Activated naive CD4-positive, alpha-beta T cell treated with anti-CD3 and anti-CD28 coated beads, Interleukin-2, amount 50 U/mL, for 72 hours (primary cell): Measurements from ENCODE around the gene DEPDC4. TPM values are rescaled to one million over a fixed set of nuclear protein-coding genes. Genes with fewer than 3 reads are reported as not detected.
"Not testable (repeated sequence)": the region's sequence is repeated elsewhere in the genome, so short reads cannot be mapped to it uniquely, and the experiment has no call there.

Experiments
- ATAC-seq, 2 donors: fragments of 150-1000 bp; cut with Tn5 transposase; 2 replicates each; pipeline ENCODE4 v1.10.0; 2021; ENCODE audit warnings: mild to moderate bottlenecking in 2 of 2, moderate library complexity in 2 of 2
- DNase-seq, 2 donors: peaks; one replicate each; pipeline ENCODE4 v3.0.0; 2021 to 2022; ENCODE audit warnings: low spot score in 2 of 2
- H3K27ac Mint-ChIP-seq, 2 donors: one replicate each; pipeline ENCODE4 v1.8.0; 2022; ENCODE audit warnings: mild to moderate bottlenecking in 2 of 2, mixed read lengths in 2 of 2
- H3K36me3 Mint-ChIP-seq, 2 donors: one replicate each; pipeline ENCODE4 v1.8.0; 2022; ENCODE audit warnings: mixed read lengths in 2 of 2
- H3K9me3 Mint-ChIP-seq, 2 donors: one replicate each; pipeline ENCODE4 v1.8.0; 2022; ENCODE audit warnings: mixed read lengths in 2 of 2
- total RNA-seq, 2 donors: library from RNA; stranded (reverse); gene quantifications; one replicate each; pipeline ENCODE4 v1.2.3, GENCODE V29; 2022

DEPDC4 gene
- total RNA-seq, 2 donors from 2014 or later = 2.4 to 6.7 TPM

DNA sequence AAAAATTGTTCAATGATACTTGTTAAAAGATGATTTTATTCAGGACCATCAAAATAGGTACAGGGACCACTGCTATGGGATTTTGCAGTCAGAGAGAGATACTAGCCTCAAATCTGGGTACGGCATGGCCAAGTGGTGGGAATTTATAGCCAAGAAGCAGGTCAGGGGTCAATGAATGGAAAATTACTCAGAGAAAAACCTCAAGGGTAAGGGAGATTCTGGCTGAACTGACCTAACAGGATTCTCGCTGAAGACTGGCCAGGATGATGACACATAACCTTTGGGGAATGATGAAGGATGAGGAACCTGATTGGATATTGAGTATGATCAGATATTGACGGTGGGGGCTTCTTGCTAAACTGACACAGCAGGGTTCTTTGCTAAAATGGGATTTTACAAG lies 32.7 kb downstream of the DEPDC4 start:
- no peak for ATAC-seq
- Mint-ChIP-seq H3K36me3 (no peaks in the 10 kb centered on the region), H3K27ac (no peak overlapping the region), H3K9me3 (no peaks in the 10 kb centered on the region)
- no peak for DNase-seq

DNA sequence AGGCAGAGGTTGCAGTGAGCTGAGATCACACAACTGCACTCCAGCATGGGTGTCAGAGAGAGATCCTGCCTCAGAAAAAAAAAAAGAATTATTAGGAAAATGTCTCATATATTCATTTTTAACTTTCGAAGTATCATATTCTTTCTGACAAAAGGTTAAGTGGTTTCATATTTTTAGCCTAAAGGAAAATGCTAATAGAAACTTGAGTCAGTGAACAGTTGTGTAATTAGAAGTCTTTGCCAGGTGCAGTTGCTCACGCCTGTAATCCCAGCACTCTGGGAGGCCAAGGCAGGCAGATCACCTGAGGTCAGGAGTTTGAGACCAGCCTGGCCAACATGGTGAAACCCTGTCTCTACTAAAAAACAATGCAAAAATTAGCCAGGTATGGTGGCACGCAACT lies 35.0 kb downstream of the DEPDC4 start:
- H3K9me3 Mint-ChIP-seq = not testable (repeated sequence)

DNA sequence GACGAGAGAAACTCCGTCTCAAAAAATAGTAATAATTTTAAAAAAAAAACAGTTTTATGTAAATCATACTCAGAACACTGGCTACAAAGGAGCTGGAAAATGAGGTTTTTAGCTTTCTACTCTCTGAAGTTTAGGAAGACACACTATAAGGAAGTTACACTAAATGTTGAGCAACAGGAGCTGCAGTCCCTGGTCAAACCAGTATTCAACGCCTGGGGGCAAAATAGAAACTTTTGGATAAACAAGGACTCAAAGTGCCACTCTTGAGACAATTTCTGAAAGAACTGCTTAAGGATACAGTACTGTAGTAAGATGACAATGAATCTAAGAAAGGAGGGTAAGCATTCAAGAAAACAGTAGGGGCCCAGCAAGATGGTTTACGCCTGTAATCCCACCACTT lies 37.0 kb downstream of the DEPDC4 start:
- no peak overlapping the region for H3K27ac Mint-ChIP-seq
- no peak for ATAC-seq

More for the DNA sequence above, 35.0 kb downstream of the DEPDC4 start:
- not testable (repeated sequence) for DNase-seq, H3K27ac Mint-ChIP-seq, ATAC-seq, H3K36me3 Mint-ChIP-seq

DNA sequence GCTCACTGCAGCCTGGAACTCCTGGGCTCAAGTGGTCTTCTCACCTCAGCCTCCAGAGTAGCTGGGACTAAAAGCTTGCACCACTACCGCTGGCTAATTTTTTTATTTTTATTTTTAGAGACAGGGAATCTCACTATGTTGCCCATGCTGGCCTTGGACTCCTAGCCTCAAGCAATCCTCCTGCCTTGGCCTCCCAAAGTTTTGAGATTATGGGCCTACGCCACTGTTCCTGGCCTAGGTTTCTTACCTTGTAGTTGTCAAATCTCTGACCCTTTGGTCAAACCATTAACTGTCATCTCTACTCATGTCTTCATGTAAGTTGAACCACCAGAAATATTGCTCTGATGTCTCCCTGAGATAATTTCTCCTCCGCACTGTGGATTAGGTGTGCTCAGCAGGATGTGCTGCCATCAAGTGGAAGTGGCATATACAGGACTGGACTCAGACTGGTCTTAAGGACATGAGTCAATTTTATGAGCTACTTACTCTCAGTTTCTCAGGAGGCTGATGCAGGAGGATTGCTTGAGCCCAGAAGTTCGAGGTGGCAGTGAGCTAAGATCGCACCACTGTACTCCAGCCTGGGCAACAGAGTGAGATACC lies 37.7 kb downstream of the DEPDC4 start:
- Mint-ChIP-seq H3K9me3 (no peaks in the 10 kb centered on the region), H3K36me3 (no peaks in the 10 kb centered on the region), H3K27ac (no peak overlapping the region)
- DNase-seq = no peak
- no peak for ATAC-seq

More for the DNA sequence above, 37.0 kb downstream of the DEPDC4 start:
- H3K36me3 Mint-ChIP-seq = no peaks in the 10 kb centered on the region
- H3K9me3 Mint-ChIP-seq = no peaks in the 10 kb centered on the region
- DNase-seq = no peak

DNA sequence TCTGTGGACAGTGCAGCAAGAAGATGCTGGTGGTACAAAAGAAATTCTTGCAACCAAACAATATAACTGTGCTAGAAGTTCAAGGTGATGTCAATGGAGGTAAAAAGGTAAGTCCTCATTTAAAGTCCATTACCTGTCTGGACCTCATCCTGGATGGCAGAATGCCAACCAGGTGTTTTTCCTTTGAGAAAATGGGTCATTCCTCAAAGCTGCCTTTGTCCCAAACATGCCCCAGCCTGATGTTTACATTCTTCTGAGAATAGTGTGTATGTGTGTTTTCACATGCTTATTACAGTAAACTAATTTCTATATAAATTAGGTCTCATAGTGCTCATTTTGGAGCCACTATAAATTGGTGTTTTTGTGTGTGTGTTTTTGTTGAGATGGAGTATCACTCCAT lies 41.4 kb downstream of the DEPDC4 start:
- H3K27ac Mint-ChIP-seq = no peak overlapping the region
- DNase-seq = no peak
- H3K36me3 Mint-ChIP-seq = peaks cover 0 to 6% of the 10 kb centered on the region in 2 donors
- H3K9me3 Mint-ChIP-seq = no peaks in the 10 kb centered on the region
- ATAC-seq = no peak

DNA sequence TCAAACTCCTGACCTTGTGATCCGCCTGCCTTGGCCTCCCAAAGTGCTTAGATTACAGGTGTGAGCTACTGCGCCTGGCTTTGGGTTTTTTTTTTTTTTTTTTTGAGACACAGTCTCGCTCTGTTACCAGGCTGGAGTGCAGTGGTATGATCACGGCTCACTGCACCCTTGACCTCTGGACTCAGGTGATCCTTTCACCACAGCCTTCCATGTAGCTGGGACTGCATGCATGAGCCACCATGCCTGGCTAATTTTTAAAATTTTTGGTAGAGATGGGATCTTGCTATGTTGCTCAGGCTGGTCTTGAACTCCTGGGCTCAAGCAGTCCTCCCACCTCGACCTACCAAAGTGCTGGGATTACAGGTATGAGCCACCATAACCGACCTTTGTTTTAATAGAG lies 44.7 kb downstream of the DEPDC4 start:
- not testable (repeated sequence) for H3K36me3 Mint-ChIP-seq, ATAC-seq, H3K9me3 Mint-ChIP-seq, DNase-seq
- H3K27ac Mint-ChIP-seq = peak overlapping the region in 1 of 2 donors; percentile 9

DNA sequence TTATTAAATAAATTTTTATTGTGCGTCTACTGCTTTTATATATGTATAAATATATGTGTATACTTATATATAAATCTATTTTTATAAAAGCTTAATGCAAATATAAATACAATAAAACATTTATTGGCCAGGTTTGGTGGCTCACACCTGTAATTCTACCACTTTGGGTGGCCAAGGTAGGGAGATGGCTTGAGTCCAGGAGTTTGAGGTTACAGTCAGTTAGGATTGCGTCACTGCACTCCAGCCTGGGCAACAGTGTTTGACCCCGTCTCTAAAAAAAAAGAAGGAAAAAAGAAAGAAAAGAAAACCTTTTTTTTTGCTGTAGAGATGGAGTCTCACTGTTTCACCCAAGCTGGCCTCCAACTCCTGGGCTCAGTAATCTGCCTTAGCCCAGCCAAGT lies 45.4 kb downstream of the DEPDC4 start:
- no peak for ATAC-seq
- no peak for DNase-seq
- Mint-ChIP-seq H3K9me3 (no peaks in the 10 kb centered on the region), H3K36me3 (peaks cover 0 to 6% of the 10 kb centered on the region in 2 donors), H3K27ac (no peak overlapping the region)

DNA sequence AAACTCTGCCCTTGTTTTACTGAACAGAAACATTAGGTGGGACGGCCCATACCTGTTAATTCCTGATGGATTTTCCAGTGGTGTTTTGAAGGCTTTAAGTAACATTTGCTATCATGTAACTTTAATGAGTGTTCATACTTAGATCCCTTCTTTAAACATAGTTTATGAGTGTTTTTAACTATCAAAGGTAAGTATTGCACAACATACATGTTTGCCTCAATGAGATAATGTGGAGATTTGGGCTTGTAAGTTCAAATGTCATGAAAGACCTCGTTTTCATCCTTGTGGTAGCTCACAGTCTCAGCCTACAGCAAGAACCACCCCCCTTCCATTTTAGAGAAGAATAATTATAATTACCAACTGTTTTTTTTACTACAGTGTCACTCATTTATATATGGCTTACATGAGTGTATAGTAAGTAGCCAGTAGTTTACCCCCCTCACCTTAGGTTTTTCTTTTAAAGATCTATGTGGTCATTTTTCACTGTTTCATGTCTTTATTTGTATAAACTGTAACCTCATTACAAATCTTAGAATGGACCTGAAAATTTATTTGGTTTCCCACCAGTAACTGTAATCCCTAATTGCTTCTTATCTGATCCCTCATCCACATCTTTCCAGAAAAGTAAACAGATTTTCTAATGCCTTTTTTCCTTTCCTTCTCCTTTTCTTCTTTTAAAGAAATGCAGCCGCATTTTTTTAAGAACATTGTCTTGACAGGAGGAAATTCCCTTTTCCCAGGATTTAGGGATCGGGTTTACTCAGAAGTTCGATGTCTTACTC lies 47.4 kb downstream of the DEPDC4 start:
- no peaks in the 10 kb centered on the region for H3K9me3 Mint-ChIP-seq
- no peak for DNase-seq
- no peak overlapping the region for H3K27ac Mint-ChIP-seq
- H3K36me3 Mint-ChIP-seq = peaks cover 0 to 6% of the 10 kb centered on the region in 2 donors
- ATAC-seq = no peak

DNA sequence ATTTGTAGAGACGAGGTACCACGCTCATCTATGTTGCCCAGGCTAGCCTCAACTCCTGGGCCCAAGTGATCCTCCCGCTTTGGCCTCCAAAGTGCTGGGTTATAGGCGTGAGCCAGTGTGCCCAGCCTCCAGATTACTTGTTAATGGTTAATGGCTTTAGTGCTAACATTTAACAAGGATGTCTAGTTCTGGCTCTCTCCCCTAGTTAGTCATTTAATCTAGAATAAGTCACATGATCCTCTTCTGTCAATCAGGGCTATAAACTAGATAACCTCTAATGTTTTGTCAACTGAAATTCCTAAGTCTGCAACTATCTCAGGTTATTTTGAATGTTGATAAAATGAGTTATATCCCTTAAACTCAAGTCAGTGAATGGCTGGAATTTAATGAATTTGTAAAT lies 50.5 kb downstream of the DEPDC4 start:
- ATAC-seq (no peak), DNase-seq (no peak)
- Mint-ChIP-seq H3K36me3 (no peaks in the 10 kb centered on the region), H3K9me3 (no peaks in the 10 kb centered on the region), H3K27ac (no peak overlapping the region)

DNA sequence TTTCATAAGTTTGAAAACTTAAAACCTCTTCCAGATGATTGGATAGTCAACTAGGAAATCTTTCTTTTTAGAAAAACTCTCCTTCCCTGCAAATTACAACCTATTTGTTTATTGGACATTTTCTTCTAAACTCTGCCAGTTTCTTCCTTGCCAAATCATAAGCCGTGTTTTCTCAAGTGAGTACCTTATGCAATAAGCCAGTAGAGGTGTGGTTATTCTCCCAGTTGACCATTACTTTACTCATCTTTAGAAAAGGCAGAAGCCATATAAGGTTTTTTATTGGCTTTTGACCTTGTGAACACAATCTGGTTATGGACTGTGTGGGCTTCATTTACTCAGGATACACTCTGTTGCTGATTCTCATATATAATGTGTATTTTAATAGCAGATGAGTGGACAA lies 51.7 kb downstream of the DEPDC4 start:
- no peak for ATAC-seq
- H3K27ac Mint-ChIP-seq = peak overlapping the region; percentile 39 to 60
- no peaks in the 10 kb centered on the region for H3K36me3 Mint-ChIP-seq
- DNase-seq = no peak
- no peaks in the 10 kb centered on the region for H3K9me3 Mint-ChIP-seq

DNA sequence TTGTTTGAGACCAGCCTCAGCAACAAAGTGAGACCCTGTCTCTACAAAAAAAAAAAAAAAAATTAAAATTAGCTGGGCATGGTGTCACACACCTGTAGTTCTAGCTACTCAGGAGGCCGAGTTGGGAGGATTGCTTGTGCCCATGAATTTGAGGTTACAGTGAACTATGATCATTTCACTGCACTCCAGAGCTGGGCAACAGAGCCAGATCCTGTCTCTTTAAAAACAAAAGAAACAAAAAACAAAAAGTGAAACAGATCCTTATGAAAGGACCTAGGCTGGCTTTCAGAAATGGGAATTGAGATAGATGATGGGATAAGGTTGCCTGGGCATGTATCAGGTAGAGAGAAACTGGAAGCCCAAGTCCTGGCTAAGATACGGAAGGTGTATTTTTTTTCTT lies 52.4 kb downstream of the DEPDC4 start:
- DNase-seq (no peak), ATAC-seq (no peak)
- H3K27ac Mint-ChIP-seq = no peak overlapping the region
- no peaks in the 10 kb centered on the region for H3K36me3 Mint-ChIP-seq
- no peaks in the 10 kb centered on the region for H3K9me3 Mint-ChIP-seq

DNA sequence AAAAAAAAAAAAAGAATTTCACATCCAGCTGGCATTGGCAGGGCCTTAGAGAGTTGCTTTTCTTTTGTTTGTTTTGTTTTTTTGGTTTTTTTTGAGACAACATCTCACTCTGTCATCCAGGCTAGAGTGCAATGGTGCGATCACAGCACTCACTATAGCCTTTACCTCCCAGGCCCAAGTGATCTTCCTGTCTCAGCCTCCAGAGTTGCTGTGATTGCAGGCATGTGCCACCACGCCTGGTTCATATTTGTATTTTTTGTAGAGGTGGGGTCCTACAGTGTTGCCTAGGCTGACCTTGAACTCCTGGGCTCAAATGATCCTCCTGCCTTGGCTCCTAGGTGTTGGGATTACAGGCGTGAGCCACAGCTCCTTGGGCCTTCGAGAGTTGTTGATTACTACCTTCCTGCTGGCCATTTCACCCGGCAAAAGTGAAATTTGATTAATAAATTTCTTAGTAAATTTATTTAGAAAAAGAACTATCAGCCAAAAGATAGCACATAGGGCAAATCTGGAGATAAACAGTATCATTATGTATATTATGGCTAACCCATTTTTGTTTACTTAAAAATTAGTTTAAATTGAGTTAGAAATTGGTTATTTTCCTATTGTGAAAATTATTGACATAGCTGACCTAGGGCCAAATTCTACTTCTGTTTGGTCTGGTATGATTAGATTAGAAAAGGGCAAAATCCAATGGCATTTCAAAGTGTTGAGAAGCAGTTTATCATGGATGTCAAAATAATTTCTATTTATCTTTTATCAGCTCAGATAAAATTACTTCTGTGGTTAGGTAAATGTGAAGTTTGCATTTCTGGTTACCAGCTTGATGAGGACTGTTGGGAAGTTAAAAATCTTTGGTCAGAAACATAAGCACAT lies 53.6 kb downstream of the DEPDC4 start:
- no peaks in the 10 kb centered on the region for H3K9me3 Mint-ChIP-seq
- H3K27ac Mint-ChIP-seq = no peak overlapping the region
- H3K36me3 Mint-ChIP-seq = no peaks in the 10 kb centered on the region
- DNase-seq (no peak), ATAC-seq (no peak)

DNA sequence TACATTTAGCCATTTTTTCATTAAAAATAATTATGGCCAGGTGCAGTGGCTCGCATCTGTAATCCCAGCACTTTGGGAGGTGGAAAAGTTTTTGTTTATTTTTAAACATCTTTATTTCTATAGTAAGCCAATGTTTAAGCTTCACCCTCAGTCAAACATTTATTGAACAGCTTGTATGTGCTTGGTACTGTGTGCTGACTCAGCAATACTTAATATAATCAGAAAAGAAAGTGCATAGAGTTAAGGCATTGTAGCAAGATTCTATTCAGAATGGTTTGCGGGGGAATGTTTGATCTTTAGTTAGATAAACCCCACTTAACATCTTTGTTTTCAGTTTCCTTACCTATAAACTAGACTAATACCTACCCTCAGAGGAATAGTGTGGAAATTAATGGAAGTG lies 55.2 kb downstream of the DEPDC4 start:
- Mint-ChIP-seq H3K27ac (no peak overlapping the region), H3K9me3 (no peaks in the 10 kb centered on the region), H3K36me3 (no peaks in the 10 kb centered on the region)
- ATAC-seq (no peak), DNase-seq (no peak)

DNA sequence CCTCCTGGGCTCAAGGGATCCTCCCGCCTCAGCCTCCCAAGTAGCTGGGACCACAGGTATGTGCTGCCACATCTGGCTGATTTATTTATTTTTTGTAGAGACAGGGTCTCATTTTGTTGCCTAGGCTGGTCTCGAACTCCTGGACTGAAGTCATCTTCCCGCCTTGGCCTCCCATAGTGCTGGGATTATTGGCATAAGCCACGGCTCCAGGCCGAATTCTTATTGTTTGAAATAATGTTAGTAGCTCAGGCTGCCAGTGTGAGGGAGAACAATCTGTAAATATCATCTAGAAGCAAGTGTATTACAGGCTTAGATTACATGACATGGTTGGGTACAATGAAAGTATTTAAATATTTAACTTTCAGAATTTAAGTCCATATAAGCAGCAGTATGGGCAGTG lies 58.0 kb downstream of the DEPDC4 start:
- ATAC-seq (no peak), DNase-seq (no peak)
- H3K27ac Mint-ChIP-seq = no peak overlapping the region
- H3K9me3 Mint-ChIP-seq = no peaks in the 10 kb centered on the region
- no peaks in the 10 kb centered on the region for H3K36me3 Mint-ChIP-seq

DNA sequence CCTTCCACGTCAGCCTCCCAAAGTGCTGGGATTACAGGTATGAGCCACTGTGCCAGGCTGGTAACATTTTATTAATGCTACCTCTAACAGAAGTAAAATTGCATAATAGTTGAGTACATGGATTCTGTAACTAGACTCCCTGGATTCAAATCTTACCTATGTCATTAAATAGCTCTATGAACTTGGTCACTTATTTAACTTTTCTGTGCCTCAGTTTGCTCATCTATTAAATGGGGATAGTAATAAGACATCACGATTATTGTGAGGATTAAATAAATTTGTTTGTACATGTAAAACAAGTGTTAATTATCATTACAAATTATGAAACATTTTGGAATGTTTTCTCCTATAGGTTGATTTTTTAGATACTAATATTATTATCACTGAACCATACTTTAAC lies 59.6 kb downstream of the DEPDC4 start:
- Mint-ChIP-seq H3K27ac (no peak overlapping the region), H3K36me3 (no peaks in the 10 kb centered on the region)
- no peak for ATAC-seq

DNA sequence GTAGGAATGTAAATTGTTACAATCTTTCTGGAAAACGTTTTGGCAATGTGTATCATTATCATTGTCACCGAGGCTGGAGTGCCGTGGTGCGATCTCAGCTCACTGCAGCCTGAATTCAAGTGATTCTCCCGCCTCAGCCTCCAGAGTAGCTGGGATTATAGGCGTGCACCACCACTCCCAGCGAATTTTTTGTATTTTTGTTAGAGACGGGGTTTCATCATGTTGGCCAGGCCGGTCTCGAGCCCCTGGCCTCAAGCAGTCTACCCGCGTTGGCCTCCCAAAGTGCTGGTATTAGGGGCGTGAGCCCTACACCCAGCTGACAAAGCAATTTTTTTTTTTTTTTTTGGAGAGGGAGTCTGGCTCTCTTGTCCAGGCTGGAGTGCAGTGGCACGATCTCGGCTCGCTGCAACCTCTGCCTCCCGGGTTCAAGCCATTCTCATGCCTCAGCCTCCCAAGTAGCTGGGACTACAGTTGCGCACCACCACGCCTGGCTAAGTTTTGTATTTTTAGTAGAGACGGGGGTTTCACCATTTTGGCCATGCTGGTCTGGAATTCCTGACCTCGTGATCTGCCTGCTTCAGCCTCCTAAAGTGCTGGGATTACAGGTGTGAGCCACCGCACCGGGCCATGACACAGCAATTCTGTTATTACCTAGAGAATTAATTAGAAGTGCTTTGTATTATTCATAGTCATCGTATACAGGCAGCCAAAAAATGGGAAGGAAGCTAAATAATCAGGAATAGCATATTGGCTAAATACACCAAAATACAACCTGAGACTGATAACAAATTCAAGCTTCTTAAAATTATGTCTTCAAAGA lies 65.1 kb downstream of the DEPDC4 start:
- no peaks in the 10 kb centered on the region for H3K9me3 Mint-ChIP-seq
- peaks cover 5 to 13% of the 10 kb centered on the region in 2 donors for H3K36me3 Mint-ChIP-seq
- DNase-seq (no peak), ATAC-seq (no peak)
- H3K27ac Mint-ChIP-seq = peak overlapping the region; percentile 96 to 98

More for the DNA sequence above, 59.6 kb downstream of the DEPDC4 start:
- DNase-seq = no peak
- no peaks in the 10 kb centered on the region for H3K9me3 Mint-ChIP-seq
